Measurements from ENCODE around the gene ROBO1. TPM values are rescaled to one million over a fixed set of nuclear protein-coding genes. Genes with fewer than 3 reads are reported as not detected.
"Not testable (repeated sequence)": the region's sequence is repeated elsewhere in the genome, so short reads cannot be mapped to it uniquely, and the experiment has no call there.

The ROBO1 gene
- total RNA-seq, 1 donor from 2014 or later: 38.8 TPM

DNA sequence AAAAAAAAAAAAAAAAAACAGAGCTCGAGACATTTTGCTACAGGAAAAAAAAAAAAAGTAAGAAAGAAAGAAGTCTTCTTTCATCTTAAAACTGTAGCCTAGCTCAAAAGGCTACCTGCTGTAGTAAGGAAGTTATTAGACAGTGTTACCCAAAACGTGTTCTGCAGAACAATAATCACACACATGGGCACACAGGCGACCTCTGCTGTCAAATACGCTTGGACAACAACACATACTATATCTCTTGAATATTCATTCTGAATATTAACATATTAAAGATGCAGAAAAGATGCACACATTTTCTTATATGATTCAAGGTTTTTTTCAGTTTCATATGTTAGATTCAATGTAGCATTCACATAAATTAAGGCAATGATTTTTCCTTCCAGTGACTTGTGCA lies 215.8 kb downstream of the ROBO1 start:
- no peak for DNase-seq (ENCODE audit: low spot score)

DNA sequence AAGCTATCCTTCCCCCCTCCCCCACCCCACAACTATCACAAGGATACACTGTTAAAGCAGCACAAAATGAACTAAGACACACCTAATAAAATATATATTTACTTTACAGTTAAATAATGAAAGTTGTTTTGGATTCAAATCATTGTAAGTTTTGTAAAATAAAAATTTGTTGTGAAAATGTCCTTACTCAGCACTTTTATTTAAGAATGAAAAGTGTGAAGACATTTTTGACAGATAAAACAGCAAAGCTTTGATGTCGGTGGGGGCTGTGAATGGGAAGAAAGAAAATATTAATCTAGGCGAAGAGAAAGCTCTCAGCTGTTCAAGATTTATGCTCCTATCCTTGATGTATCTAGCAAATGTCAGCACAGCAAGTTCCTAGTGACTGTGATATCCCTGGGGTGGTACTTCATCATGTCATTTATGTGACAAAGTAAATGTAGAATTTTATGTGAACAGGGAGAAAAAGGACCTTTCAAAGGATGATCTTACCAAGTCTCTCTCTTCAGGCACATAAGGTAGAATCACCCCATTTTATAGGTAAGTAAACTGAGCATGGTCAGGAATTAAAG lies 216.4 kb downstream of the ROBO1 start:
- no peak for DNase-seq (ENCODE audit: low spot score)

DNA sequence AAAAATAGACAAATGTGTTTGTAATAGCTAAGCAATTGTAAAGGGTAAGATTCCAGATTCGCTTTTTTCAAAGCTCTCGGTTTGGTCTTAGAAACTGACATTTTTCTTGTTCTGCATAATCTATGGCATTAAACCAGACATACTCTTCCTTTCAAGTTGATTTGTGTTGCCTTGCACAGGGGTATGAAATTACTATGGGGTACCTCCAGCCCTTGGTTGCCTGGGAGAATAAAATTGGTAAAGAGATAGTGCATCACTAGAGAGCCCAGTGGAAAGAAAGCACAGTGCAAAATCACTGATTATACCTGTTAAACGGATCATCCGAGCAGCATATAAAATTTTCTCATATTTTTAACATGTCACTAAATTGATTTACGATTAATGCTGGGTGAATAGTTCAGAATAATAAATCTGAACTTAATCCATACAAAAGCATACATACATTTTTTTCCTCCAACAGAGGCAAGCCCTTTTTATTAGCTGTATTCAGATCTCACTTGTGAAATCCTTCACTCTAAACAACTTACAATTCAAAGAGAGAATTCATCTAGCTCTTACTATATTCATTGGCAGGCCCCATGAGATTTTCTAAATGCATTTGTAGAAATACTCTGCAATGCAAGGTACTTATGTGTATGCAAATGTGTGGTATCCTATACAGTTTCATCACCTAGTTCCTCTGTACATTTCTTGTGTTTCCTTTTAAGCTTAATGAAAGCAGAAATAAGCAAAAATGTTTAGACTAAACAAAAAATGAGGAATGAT lies 224.4 kb downstream of the ROBO1 start:
- no peak for DNase-seq (ENCODE audit: low spot score)

DNA sequence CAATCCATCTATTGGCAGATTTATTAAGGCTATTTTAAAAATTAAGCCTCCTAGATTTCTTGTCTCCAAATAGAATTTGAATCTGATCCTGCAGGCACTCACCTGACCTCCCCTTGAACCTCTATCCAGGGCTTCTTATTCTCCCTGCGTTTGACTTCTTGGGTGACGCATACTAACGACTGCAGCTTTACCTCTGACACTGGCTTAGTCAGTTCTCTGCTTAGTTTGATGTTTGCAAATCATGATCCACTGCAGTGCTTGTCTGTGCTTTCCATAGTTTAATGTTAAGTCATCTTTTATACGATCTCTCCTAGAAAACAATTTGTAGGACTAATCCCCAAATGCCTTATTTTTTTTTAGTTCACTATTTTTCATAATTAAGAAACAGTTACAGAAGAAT lies 233.1 kb downstream of the ROBO1 start:
- DNase-seq (ENCODE audit: low spot score): no peak

DNA sequence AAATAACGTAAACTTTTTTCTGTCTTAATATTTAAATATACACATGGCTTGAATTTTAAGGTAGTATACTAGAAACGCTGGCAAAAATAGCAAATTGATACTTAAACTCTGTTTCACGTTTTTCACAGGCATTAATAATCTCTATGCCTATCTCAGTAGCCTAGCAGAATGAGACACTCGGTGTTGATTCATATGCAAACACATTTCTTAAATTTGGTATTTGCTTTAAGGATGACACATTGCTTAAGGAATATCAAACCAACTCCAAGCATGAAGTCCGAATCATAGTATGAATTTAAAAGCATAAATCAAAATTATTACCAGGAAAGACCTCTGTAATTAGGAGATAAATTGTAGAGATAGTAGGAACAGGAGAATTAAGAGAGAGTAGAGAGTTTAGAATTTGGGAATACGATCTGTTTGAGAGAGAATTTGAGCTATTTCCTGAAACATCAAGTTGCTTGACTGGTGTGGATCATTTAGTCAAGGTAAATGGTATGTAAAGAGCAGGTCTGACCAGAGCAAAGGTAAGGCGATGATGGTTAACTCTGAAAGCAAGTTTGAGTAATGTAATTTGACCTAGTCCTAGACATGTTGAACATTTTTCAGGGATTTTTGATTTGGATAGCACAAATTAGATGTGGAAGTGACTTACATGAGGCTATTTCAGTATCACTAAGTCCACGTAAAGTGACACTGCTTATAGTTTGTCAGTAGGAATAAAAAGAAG lies 236.1 kb downstream of the ROBO1 start:
- no peak for DNase-seq (ENCODE audit: low spot score)

DNA sequence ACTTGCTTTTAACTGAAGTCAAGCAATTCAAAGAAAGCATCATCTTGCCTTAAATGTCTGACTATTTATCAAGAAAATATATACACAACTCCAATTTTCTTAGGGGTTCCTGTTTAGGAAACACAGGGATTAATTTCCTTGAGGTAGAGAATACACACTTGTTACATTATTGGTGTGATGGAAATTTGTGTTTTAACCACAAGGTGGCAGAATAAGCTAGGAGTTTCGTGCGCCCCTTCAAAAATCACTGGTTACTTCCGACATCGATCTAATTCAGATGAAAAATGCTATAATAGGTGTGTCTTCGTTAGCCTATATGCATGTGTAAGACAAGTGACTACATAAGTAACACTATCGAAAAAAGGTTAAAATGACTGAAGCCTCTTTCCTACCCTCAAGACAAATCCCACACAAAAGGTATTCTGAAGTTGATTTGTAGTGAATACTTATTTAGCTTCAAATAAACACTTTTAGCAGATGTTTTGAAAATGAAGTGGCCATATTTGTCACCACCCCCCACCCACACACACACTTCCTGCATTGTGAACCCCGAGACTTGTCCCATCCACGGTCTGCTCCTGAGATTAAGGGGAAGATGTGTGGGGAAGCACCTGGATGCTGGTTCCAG lies 246.5 kb downstream of the ROBO1 start:
- no peak for DNase-seq (ENCODE audit: low spot score)

DNA sequence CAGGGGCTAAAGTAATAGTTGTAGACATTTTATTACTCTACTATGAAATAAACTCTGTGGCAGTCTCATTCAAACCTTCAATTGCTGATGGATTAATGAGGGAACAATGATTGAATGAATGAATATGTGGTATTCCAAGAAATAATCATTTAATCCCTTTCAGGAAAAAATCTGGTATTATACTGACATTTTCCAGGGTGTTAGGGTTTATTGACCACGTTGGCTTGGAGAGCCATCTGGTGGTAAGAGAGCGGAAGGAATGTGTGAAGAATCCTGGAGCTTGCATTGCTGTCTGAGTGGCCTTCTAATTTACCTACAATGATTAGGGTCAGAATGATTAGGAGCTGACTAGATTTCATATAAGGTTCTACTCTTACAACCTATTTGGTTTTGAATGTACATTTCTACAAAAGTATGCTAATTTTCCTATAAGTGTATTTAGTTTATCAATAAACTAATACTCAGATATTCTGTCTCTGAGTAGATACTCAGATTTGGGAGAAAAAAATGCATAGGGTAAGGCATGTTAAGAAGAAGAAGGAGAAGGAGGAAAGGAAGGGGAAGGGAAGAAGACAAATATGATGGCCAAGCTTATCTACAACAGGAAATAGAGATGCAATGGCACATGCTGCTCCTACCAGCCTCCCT lies 249.9 kb downstream of the ROBO1 start:
- DNase-seq (ENCODE audit: low spot score): no peak

DNA sequence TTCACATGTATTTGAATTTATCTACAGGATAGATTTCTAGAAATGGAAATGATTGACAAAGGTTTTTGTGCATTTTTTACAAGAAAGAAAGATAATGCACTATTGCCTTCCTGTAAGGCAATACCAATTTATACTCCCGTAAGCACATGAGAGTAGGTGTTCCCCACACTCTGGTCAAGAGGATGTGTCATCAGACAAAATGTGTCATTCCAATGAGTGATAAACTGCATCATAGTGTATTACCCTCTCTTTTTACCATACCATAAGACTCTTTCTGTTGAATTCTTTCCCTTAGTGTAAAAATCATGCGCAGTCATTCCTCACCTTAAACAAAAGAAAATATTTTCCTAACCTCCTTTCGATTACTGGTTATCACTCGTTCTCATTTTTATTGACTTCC lies 251.0 kb downstream of the ROBO1 start:
- DNase-seq (ENCODE audit: low spot score): no peak

DNA sequence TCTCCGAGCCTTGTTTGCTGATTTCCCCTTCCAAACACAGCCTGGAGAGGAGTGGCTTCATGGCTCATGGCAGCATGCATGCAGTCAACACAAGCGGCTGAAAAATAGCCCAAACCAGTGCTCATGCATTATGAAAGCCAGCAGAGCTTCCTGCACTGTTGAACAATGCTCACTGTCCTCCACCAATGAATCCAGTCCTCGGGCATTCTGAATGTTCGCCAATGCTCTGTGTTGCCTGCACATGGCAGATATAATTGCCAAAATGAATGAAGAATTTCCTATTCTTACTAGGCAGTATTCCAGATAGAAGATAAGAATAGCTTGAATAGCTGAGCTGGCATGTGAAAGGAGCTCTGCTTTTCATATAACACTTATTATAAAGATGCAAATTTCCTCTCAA lies 252.7 kb downstream of the ROBO1 start:
- no peak for DNase-seq (ENCODE audit: low spot score)

DNA sequence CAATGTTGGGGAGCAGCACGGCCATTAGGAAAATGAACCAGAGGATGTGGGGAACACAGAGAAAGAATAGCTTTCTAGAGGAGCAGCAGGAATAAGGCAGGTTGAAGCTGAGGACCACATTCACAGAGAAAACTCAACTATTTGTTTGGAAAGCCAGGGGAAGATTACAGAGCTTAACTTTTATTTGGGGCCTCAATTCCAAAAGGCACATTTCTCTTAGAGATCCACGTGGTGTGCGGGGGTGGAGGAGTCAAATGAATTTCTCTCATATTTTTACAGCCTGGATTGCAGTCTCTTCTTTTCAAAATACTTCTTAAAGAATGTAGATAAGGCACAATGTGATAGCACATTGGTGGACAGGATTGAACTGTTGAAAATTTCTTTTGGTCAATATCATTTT lies 253.7 kb downstream of the ROBO1 start:
- DNase-seq (ENCODE audit: low spot score): no peak

DNA sequence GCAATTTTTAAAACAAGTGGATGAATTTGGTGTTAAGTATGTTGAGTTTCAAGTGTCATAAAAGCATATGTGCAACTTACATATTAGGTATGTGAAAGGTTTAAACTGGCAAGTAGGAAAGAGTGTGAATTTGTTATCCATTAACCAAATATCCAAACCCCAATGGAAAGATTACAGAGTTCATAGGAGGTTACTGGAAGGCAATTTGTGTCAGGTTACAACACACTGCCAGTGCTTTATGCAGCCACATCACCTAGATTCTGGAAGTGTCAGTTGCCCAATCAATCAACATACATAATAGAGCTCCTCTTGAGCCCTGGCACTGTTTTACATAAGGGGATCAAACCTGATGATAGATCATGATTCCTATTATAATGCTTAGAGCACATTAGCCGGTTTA lies 261.0 kb downstream of the ROBO1 start:
- no peak for DNase-seq (ENCODE audit: low spot score)

DNA sequence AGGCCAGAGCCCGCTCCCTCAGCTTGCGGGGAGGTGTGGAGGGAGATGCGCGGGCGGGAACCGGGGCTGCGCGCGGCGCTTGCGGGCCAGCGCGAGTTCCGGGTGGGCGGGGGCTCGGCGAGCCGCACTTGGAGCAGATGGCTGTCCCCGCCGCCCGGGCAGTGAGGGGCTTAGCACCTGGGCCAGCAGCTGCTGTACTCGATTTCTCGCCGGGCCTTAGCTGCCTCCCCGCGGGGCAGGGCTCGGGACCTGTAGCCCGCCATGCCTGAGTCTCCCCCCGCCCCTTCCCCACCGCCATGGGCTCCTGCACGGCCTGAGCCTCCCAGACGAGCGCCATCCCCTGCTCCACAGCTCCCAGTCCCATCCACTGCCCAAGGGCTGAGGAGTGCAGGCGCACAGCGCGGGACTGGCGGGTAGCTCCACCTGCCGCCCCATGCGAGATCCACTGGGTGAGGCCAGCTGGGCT lies 265.5 kb downstream of the ROBO1 start:
- not testable (repeated sequence) for DNase-seq (ENCODE audit: low spot score)

DNA sequence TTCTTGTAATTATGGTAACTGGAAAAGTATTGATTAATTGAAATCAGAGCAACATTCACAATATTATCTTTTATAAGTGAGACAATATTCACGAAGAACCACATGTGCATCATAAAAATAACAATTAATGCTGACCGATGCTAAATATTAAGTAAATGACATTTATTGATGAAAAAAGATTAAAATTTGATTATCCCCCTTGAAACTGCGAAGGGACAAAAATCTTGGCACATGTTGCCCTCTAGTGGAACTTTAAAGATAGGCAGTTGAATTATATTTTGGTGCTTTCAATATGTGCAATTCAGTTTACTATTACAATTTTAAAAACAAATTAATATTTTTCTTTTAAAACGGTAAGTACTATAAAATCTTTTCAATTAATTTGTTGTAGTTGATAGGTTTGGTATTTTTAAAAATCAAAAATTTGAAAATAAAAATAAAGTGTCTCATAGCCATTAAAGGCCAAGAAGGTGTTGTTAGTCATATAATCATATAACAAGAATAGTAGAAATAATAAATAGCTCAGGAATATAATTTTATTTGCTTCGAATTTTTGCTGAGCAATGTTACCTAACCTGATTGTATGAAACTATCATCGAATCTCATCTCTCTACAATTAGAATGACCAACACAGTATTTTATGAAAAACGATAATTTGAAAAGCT lies 270.2 kb downstream of the ROBO1 start:
- DNase-seq (ENCODE audit: low spot score): no peak

DNA sequence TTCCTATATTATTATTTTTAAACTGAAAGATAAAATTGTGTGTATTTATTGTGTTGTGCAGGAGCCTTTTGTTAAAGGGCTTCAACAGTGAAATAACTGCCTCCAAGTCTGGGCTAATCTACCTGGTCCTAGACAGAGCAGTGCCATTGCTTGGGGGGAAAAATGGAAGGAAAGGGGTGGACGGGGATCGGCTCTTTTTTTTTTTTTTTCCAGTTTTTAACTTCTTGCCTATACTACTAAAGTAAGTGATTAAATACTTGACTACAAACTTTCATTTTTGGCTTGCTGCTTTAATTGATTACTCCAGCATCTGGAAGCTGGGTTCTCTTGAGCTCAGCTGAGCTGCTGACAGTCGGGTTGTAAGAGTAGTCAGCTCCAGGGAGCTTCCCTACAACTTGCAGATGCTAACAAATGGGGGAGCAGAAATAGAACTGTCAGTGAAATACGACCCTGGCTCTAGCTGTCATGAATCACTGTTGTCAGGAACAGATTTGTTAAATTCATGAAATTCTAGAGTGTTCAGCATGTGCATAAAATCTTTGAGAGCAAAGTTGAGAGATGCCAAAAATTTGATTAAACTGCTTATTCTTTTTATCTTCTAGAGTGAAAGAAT lies 276.7 kb downstream of the ROBO1 start:
- no peak for DNase-seq (ENCODE audit: low spot score)

DNA sequence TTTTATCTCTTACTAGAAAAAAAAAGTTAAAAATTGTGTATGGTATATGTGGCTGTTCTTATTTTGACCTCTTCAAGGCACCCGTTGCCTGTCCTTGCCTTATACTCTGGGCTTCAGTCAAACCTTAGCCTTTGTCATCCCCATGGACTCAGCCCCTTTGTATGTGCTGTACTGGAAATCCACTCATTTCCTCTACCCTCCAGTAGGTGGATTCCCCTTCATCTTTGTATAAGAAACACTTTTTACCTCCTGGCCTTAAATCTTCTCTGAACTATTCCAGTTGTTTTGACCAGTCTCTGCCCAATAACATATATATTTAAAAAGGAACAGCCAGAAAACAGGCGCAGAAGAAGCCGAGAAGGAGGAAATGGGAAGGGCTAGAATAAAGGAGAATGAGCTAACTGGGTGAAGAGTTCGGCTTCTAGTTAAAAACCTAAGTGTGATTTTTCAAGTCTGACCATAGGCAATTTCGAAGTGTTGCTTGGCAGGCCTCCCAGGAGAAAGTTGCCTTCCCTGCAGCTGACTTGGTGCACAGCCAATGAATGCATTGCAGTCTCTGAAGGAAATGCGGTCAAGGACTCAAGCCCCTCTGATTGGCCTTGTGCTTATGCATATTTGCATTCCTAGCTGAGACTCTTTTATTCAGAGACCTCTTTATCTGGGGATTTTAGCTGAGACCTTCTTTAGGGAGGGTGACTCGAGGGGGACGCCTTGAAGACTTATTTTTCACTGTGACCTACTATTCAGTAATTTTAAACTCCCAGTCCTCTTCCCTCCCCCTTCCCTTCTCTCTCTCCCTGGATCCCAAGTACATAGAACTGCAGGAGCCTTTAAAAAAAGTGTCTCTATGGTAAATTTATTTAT lies 277.4 kb downstream of the ROBO1 start:
- DNase-seq (ENCODE audit: low spot score): peak; percentile 45

DNA sequence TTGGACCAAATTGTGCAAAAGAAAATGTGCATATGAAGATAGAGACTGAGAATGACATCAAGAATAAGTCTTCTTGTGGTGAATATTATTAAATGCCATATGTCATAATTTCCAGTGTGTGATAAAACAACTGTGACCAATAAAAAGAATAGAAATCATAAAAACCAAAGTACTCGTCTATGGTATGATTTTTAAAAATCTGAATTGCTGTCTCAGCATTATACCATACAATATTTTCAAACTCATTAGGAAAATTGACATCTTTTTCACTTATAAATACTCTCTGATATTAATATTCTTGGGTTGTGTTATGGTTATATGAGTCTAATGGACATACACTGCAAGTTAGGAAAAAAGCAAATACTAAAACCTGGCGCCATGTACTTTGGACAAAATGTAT lies 279.4 kb downstream of the ROBO1 start:
- no peak for DNase-seq (ENCODE audit: low spot score)

DNA sequence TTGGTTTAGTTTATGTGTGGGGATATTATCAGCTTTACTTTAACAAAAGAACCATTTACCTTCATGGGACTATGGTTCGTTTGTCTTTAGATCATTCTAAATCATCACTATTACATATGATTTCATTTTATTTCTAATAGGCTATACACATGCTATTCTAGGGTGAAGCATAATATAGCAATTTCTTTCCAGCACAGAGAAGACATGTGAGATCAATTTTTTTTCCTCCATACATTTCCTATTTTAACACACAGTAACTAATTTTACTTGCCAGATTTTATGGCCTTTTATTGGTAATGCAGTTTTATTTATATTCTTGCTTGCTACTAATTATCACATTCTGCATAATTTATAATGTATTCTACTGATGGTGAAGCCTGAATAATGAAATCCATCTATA lies 287.1 kb downstream of the ROBO1 start:
- no peak for DNase-seq (ENCODE audit: low spot score)

DNA sequence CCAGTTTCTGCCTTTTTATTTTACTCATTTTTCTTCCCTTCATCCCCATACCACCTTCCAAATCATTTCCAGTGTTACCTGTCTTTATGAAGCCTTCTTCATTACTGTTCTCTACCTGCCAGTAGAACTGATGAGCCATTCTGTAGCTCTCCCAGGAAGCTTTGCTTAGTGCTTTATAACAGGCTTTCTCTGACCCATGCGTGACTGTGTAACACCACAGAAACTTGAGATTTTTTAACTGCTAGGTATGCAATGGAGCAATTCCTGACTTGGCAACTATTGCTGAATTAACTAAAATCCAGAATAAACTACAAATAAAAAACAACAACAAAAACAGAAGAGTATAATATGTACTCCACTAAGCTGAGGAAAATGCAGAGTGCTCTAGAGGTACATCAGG lies 289.2 kb downstream of the ROBO1 start:
- no peak for DNase-seq (ENCODE audit: low spot score)

DNA sequence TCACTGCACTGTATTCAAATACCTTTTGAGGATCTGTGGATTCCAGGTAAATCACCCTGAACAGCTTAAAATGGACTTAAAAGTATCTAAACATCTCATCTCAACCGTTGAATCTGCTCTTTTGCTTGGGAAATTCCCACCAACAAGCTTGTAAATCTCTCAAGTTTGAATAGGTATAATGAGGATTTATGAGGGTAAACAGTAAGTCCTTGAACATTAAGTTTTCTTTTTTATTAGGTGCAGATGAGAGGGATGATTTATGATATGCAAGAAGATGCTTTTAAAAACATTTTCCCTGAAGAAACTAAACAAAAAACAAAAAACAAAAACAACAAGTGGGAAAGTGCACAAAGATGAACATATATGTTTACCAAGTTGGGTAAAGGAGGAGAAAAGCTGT lies 290.6 kb downstream of the ROBO1 start:
- DNase-seq (ENCODE audit: low spot score): no peak

DNA sequence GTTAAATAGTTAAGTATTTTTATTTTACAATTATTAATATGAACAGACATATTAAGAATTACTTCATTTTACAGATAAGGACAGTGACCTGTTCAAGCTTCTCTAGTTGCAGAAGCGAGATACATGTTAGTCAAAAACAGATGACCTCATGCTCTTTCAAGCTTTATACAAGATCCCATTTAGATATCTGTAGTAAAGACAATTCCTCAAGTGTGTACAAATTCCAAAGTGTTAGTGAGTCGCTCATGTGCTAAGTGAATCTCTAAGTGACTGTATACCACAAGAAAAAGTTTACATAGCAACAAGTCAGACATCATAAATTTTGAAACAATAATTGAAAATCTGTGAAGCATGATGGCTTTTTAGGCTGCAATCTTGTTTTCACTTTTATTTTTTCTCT lies 293.8 kb downstream of the ROBO1 start:
- DNase-seq (ENCODE audit: low spot score): no peak
